Measurements from ENCODE around the gene CLDN8.

The CLDN8 gene

DNA sequence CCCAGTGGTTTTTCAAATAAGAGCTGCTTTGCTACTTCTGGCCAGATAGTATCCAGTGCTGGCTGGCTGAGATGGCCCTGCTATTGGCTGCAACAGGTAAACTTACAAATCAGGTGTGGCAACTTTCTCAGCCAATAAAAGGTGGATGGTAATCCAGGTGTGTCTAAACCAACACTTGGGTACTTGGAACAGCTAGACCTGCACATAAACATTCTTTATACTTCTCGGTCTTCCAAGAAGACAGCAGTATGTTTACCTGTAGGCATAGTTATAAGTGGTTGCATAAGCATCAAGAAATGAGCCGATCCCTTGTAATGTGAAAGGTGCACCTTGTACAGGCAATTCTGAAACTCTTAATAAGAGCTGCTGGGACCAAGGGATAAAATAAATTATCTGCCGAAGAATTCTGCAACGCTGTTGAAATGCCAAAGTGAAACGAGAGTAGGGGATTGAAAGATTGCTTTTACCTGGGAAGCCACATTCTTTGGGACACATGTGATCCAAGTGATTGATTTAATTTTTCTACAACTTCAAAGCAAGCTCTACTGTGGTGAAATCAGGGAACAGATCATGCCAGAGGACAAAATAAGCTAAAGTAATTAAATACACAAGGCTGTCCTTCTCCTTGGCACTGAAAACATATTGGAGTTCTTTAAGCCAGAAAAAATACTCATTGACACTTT lies at the start of gene CLDN8:
TSS of gene CLDN8 (minus strand) at position 57 of the 683 bp plus-strand sequence. CDS start 172 bp downstream, outside the sequence.
- no peak for DNase-seq (ENCODE audit: low read depth)

DNA sequence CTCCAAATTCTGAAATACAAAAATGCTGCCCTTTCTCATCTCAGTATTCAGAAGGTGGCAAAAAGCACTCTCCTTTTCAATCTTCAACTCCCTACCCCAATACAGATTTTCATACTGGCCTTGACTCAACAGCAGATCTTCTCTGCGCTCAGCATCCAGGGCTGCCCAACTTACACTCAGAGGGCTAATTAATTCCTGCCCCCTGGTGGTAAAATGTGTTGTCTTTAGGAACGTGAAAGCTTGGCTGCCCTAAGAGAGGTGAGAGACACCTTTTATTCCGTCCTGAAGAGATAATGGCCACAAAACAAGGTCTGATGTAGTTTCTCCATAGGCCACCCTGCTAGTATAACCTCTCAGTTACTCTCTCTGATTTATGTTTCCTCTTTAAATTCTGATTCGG lies 41.9 kb upstream of the CLDN8 start:
- DNase-seq (ENCODE audit: low read depth), result no peak

- no peak for DNase-seq (ENCODE audit: low read depth)
These were observed 40.2 kb upstream of the CLDN8 start for GRCh38 chr21:30256100-30256499.

- no peak for DNase-seq (ENCODE audit: low read depth)
These were observed 39.8 kb upstream of the CLDN8 start for GRCh38 chr21:30255679-30256078.

GRCh38 chr21:30251781-30252180 lies 35.9 kb upstream of the CLDN8 start:
- DNase-seq (ENCODE audit: low read depth), result no peak

DNA sequence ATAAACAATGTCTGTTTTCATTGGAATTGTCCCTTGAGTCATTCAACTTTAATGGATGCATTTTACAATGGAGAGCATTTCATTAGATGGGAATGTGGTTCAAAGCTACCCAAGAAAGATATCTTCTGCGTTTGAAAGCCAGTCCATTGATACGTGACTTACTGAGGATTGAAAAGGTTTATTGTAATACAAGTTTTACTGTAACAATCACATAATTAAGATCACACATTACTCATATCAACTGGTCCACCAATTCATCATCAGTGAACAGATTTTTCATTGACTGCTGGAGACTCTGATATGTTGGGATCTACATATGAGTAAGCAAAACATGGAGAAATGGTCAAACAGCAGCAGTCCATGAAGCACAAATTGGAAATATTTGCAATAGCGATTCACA lies 34.0 kb upstream of the CLDN8 start:
- DNase-seq (ENCODE audit: low read depth), result no peak

DNA sequence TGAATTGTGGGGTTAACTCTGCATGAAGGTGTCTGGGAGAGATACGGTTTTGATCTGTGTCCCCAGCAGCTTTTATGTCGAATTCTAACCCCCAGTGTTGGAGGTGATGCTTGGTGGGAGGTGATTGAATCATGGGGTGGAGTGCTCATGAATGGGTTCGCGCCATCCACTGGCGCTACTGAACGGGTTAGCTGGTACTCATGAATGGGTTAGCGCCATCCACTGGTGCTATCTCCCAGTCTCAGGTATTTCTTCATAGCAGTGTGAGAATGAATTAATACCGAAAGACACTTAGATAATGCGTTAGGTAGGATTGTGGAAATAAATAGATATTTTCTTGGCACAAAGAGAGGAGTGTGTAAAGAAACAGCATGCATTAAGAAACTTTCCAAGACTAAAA lies 32.9 kb upstream of the CLDN8 start:
- DNase-seq (ENCODE audit: low read depth), result no peak

GRCh38 chr21:30245061-30245460 lies 29.2 kb upstream of the CLDN8 start:
- DNase-seq (ENCODE audit: low read depth), result no peak

- no peak for DNase-seq (ENCODE audit: low read depth)
These were observed 27.8 kb upstream of the CLDN8 start for GRCh38 chr21:30243691-30244090.

DNA sequence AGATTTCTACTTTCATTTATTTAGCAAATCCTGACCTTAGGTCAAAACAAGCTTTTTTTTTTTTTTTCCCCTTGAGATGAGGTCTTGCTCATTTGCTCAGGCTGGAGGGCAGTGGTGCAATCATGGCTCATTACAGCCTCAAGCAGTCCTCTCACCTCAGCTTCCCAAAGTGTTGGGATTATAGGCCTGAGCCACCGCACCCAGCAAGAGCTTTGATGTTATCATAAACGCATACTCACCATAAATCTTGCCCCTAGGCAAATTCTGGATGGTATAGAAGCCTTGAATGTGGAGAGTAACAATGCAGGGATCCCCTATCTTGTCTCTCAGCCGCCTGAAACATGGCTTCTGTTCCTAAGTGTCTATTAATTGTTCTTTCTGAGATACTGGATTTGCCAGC lies 24.8 kb upstream of the CLDN8 start:
- DNase-seq (ENCODE audit: low read depth), result no peak

- no peak for DNase-seq (ENCODE audit: low read depth)
These were observed 22.3 kb upstream of the CLDN8 start for GRCh38 chr21:30238168-30238567.

DNA sequence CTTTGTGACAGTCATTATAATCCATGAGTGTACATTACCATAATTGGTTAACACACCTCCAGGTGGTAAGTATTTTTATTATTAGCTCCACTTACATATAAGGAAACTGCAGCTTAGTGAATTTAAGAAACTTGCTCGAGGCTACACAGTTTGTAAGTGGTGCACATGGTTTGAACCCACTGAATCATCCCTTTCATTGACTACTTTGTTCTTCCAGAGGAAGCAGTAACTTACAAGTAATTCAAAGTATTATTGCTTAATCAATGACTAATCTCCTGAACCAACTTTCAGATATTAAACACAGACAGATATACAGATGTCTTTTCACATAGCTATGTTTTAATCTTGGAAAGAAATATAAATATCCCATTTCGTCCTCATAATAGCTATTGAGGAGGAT lies 18.7 kb upstream of the CLDN8 start:
- no peak for DNase-seq (ENCODE audit: low read depth)

DNA sequence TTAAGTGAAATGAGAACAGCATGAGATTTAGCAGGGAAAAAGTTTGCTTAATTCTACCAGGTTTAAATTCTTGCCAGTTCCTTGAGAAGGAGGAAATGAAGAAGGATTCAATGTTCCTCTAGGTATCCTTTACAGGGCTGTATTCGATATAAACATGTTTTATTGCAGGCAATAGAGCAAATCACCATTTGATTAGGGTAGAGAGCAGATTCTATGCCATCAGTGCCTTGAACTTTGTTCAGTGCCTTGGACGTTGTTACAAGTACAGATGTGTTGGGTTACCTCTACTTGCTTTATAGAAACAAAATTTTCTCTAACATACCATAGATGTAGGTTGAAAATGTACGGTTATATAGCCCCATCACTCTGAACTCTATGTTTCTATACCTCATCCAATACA lies 18.2 kb upstream of the CLDN8 start:
- DNase-seq (ENCODE audit: low read depth), result no peak

GRCh38 chr21:30233228-30234020 lies 17.5 kb upstream of the CLDN8 start:
- DNase-seq (ENCODE audit: low read depth), result no peak

DNA sequence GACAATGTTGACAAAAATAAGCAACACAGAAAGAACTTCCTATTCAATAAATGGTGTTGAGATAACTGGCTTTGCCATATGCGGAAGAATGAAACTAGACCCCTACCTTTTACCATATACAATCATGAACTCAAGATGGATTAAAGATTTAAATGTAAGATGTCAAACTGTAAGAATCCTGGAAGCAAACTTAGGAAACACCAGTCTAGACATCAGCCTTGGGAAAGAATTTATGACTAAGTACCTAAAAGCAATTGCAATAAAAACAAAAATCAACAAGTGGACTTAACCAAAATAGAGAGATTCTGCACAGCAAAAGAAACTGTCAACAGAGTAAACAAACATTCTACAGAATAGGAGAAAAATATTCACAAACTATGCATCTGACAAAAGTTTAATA lies 16.1 kb upstream of the CLDN8 start:
- DNase-seq (ENCODE audit: low read depth), result no peak

DNA sequence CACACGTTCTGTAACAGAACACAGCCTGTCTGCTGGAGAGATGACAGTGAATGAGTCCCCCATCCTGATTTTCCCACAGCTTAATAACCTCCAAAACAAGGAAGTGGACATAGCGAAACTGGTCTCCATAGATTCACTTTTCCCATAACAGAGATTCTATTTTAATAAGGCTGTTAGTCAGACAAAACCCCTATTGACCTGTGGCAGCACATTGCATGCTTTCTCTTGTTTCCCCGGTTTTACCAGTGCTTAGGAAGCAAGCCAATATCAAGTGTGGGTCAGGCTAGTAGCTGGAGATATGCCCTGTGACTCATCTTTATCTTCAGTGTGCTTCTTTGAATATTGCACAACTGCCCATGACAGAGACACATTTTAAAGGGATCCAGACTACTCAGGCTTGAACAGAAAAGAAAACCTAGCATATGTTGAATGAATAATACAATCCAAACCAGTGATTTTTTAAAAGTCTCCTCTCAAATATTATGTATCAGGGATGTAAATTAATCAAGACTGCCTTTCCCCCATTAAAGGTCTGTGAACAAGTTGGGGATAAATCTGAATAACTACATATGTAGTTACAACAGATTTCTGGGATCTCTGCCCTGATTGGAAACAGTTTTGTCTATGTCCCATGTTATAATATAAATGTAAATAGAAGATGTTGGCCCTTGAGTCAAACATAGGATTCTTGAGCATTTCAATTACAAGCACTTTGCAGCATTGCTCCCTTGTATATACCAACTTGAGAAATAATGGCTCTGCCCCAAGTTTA lies 11.9 kb upstream of the CLDN8 start:
- DNase-seq (ENCODE audit: low read depth), result no peak

DNA sequence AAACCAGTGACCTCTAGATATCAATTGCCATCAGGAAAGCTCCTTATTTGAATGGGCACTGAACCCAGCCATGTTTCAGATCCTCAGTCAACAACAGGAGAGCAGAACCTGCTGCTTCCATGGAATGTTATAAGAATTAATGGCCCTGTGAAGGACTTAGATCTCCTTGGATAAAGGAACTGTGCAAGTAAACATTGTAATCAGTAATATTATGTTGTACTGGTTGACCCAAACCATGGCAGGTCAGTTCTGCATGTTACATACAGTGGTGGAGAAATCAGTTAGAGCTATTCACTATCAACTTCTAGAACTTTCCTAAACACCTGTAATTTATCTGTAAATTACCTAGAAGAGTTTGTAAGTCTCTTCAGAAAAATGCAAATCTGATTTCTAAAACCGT lies 11.2 kb upstream of the CLDN8 start:
- no peak for DNase-seq (ENCODE audit: low read depth)

DNA sequence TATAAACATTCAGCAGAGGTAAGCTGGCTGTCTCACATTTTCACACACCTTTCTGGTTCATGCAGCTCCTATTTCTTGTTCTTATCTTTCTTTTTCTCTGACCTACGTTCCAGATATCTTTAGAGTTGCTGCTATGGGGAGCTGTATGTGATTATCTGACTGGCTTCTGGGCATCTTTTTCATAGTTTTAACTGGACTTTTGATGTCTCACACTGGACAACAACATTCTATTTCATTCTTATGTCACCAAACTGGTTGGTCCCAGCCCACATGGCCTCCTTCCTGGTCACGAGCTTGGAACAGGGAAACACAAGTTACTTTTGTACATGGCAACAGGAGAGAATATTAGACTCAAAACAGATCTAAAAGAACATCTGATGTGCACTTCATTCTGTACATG lies 7.7 kb upstream of the CLDN8 start:
- DNase-seq (ENCODE audit: low read depth), result no peak

DNA sequence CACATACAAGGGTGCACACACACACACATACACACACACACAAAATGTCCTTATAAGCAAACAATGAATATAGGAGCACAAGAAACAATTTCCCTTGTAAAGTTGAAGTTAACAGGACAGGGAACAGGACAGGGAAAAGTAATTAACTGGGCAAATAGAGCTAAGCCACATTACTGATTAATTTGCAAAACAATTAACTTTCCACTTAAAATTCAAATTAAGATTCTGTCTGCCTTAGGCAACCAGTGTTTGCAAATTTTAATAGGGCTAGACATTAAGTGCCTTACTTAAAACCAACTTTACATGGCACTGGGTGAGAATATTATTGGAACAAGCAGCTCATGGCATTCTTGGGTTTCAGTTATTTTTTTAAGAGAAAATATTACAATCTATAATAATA lies 6.8 kb upstream of the CLDN8 start:
- DNase-seq (ENCODE audit: low read depth), result no peak

GRCh38 chr21:30211071-30211470 lies 4.8 kb downstream of the CLDN8 start:
- DNase-seq (ENCODE audit: low read depth), result no peak

DNA sequence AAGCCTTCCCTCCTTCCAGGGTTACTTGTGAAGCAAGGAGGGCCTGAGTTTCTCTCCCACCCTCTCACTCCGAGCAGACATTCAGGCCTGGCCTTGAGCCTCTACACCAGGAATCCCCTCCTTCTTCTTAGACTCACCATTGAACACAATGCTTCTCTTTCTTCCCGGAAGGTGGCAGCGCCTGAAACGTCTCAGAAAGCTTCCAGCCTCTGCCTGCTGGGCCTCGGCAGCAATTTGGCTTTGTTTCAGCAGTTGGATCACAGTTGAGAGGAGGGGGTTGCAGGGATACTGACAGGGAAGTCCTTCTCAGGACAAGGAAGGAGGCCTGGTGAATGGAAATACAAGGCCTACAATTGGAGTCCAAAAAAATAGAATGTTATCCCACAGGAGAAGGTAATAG lies 6.3 kb downstream of the CLDN8 start:
- no peak for DNase-seq (ENCODE audit: low read depth)

GRCh38 chr21:30207252-30207579 lies 8.7 kb downstream of the CLDN8 start:
- DNase-seq (ENCODE audit: low read depth), result no peak
